Endothelial cell of umbilical vein (primary cell): ENCODE results near the gene UBE2E2. TPM values are rescaled to one million over a fixed set of nuclear protein-coding genes. Genes with fewer than 3 reads are reported as not detected.

ENCODE experiments used
- BruUV-seq: library from RNA; stranded (reverse); fragments of 400-500 nt; replicated peaks from 2 replicates; lab custom pipeline; 2021; lab: Mats Ljungman, UMichigan
- CTCF ChIA-PET: fragments of 300-600, 350-600 bp; sonication (Branson Sonifier 250); formaldehyde crosslinking; loops from one replicate; lab custom pipeline; 2021; ENCODE audit warnings: antibody characterized with exemption, inconsistent platforms; lab: Charles Lee
- POLR2A ChIA-PET: fragments of 300-600, 350-600 bp; sonication (Branson Sonifier 250); formaldehyde crosslinking; loops from one replicate; lab custom pipeline; 2021; ENCODE audit warnings: antibody characterized with exemption, inconsistent platforms; lab: Charles Lee
- DNase-seq: peaks from one replicate; pipeline ENCODE4 v3.0.0-alpha.2; 2011; ENCODE audit warnings: low read depth, low spot score
- FAIRE-seq: peaks from 2 replicates; lab custom pipeline; 2011; peaks lifted over from hg19 to GRCh38; lab: Jason Lieb, UNC
- H2AFZ ChIP-seq: 2 replicates; pipeline ENCODE4 v1.6.0; 2012; ENCODE audit warnings: low read depth, low read length, control low read depth, inconsistent platforms
- H3K27ac ChIP-seq: 2 replicates; pipeline ENCODE4 v1.5.1; 2011; ENCODE audit warnings: low read depth, mild to moderate bottlenecking, control low read depth, low read length, moderate library complexity; ENCODE audit not compliant: insufficient read depth
- H3K27me3 ChIP-seq, 2 experiments: 2 replicates each; pipeline versions ENCODE4 v1.6.0 to v1.6.1; 2011; ENCODE audit warnings: low read length in 2 of 2, mixed read lengths in 1 of 2; ENCODE audit not compliant: control insufficient read depth in 2 of 2, insufficient read depth in 2 of 2
- H3K36me3 ChIP-seq, 2 experiments: 2 replicates in 1 of 2; 3 replicates in 1 of 2; pipeline ENCODE4 v1.5.1; 2011; ENCODE audit warnings: low read length in 2 of 2, mild to moderate bottlenecking in 1 of 2, moderate library complexity in 1 of 2; ENCODE audit not compliant: control insufficient read depth in 2 of 2, insufficient read depth in 2 of 2; ENCODE audit errors: extremely low read depth in 1 of 2
- H3K4me1 ChIP-seq: 3 replicates; pipeline ENCODE4 v1.5.1; 2011; ENCODE audit warnings: mild to moderate bottlenecking, low read length; ENCODE audit not compliant: control insufficient read depth, insufficient read depth; ENCODE audit errors: extremely low read depth
- H3K4me2 ChIP-seq: 2 replicates; pipeline ENCODE4 v1.6.1; 2011; ENCODE audit warnings: low read length, control low read depth, mixed read lengths; ENCODE audit not compliant: insufficient read depth
- H3K4me3 ChIP-seq, 3 experiments: fragments of 200-600 bp in 1 of 3; sonication (generic), shearing (Covaris generic) in 1 of 3; replicated peaks in 1 of 3; 2 replicates each; pipeline ENCODE4 v1.5.1; 2011 to 2016; ENCODE audit warnings: control low read depth in 3 of 3, low read length in 3 of 3, mild to moderate bottlenecking in 2 of 3, inconsistent platforms in 1 of 3, low read depth in 1 of 3, moderate library complexity in 1 of 3; ENCODE audit not compliant: insufficient read depth in 1 of 3
- H3K79me2 ChIP-seq: 2 replicates; pipeline ENCODE4 v1.6.0; 2012; ENCODE audit warnings: low read length, inconsistent platforms; ENCODE audit not compliant: control insufficient read depth, insufficient read depth
- H3K9ac ChIP-seq: replicated peaks from 2 replicates; pipeline ENCODE3; 2011; ENCODE audit warnings: low read length, control low read depth; ENCODE audit not compliant: insufficient read depth; ENCODE audit errors: extremely low read depth
- H3K9me1 ChIP-seq: replicated peaks from 3 replicates; pipeline ENCODE4 v1.6.0; 2011; ENCODE audit warnings: mild to moderate bottlenecking, low read length; ENCODE audit not compliant: control insufficient read depth, insufficient read depth; ENCODE audit errors: extremely low read depth
- H3K9me3 ChIP-seq: replicated peaks from 2 replicates; pipeline ENCODE4 v1.5.1; 2012; ENCODE audit warnings: low read length, inconsistent platforms; ENCODE audit not compliant: control insufficient read depth, insufficient read depth
- H4K20me1 ChIP-seq: replicated peaks from 2 replicates; pipeline ENCODE3; 2011; ENCODE audit warnings: mild to moderate bottlenecking, low read length; ENCODE audit not compliant: control insufficient read depth, insufficient read depth; ENCODE audit errors: extremely low read depth
- CTCF ChIP-seq, 2 donors: IDR thresholded peaks; 1 replicate in 1 of 2; 2 replicates in 1 of 2; pipeline ENCODE4 v1.5.1; 2011; ENCODE audit warnings: low read length in 2 of 2, mild to moderate bottlenecking in 2 of 2, moderate library complexity in 2 of 2, control low read depth in 1 of 2, inconsistent platforms in 1 of 2, low read depth in 1 of 2; ENCODE audit not compliant: insufficient read depth in 1 of 2; ENCODE audit errors: extremely low read depth in 1 of 2
- EZH2 ChIP-seq: IDR thresholded peaks from 2 replicates; pipeline ENCODE4 v1.6.1; 2012; ENCODE audit warnings: borderline replicate concordance, low read depth, mild to moderate bottlenecking, moderate library complexity, low read length, inconsistent platforms; ENCODE audit not compliant: severe bottlenecking
- FOS ChIP-seq: IDR thresholded peaks from 2 replicates; pipeline ENCODE4 v1.6.1; 2011; ENCODE audit warnings: mild to moderate bottlenecking, low read length, moderate library complexity, borderline replicate concordance; ENCODE audit not compliant: insufficient read depth
- GATA2 ChIP-seq: IDR thresholded peaks from 2 replicates; pipeline ENCODE4 v1.7.0; 2011; ENCODE audit warnings: low read depth, mild to moderate bottlenecking, moderate library complexity, mixed read lengths, low read length; ENCODE audit not compliant: insufficient read length, insufficient read depth
- JUN ChIP-seq: IDR thresholded peaks from 2 replicates; pipeline ENCODE4 v1.6.1; 2011; ENCODE audit warnings: borderline replicate concordance, low read depth; ENCODE audit not compliant: insufficient read length, insufficient read depth
- MAX ChIP-seq: IDR thresholded peaks from 2 replicates; pipeline ENCODE4 v1.6.1; 2011; ENCODE audit not compliant: insufficient read depth, insufficient read length
- MYC ChIP-seq: IDR thresholded peaks from one replicate; pipeline ENCODE4 v1.6.1; 2011; ENCODE audit warnings: mild to moderate bottlenecking, low read depth, low read length
- POLR2A ChIP-seq: IDR thresholded peaks from 2 replicates; pipeline ENCODE4 v1.6.1; 2012; ENCODE audit warnings: low read depth, mild to moderate bottlenecking, control low read depth, low read length
- POLR2AphosphoS5 ChIP-seq: IDR thresholded peaks from 2 replicates; pipeline ENCODE4 v1.6.1; 2012; ENCODE audit warnings: low read depth, mild to moderate bottlenecking, control low read depth, low read length, moderate library complexity; ENCODE audit not compliant: insufficient read depth
- dilution Hi-C: fragments of 300-500 bp; cut with MboI; formaldehyde crosslinking; loops from one replicate; pipeline ENCODE4 v1.15.0; 2019; ENCODE audit warnings: low sequenced_read_pairs; ENCODE audit not compliant: extremely low pct_ligation_motif_present
- intact Hi-C: fragments of 100-400 bp; cut with micrococcal nuclease; formaldehyde crosslinking; loops from one replicate; pipeline ENCODE4 v1.10.0; 2022
- polyA plus RNA-seq, 4 experiments: library from polyadenylated mRNA; depleted of rRNA in 3 of 4; stranded (reverse) in 3 of 4; unstranded in 1 of 4; fragments of >200 nt; gene quantifications; 2 replicates each; pipeline versions ENCODE4 v1.2.1 to v1.2.3, GENCODE V29; 2011 to 2012; ENCODE audit warnings: missing spikeins in 1 of 4
- total RNA-seq: library from RNA; stranded (reverse); gene quantifications from 2 replicates; pipeline ENCODE4 v1.2.3, GENCODE V29; 2021

UBE2E2 gene
- total and polyA plus RNA-seq, 2 donors (not counting 3 experiments of a cell fraction or from before 2014, with no cell fraction given), result 37.0 to 45.4 TPM

GRCh38 chr3:23459465-23459864, 256.3 kb downstream of the UBE2E2 start:
- dilution Hi-C loops (no loop called here), intact Hi-C loops (no loop called here)
- no peaks in the 10 kb centered on the region for H3K9me3 ChIP-seq
- no peaks in the 10 kb centered on the region for H3K9me1 ChIP-seq
- no peaks in the 10 kb centered on the region for H3K36me3 ChIP-seq
- no TSS peak for BruUV-seq
- H4K20me1 ChIP-seq, result peaks cover 3% of the 10 kb centered on the region
- no peak overlapping the region for H3K4me2 ChIP-seq
- FAIRE-seq (no peak), DNase-seq (no peak)
- TF ChIP-seq MAX (no peak), MYC (no peak), FOS (no peak), EZH2 (no peak), JUN (no peak), POLR2AphosphoS5 (no peak), CTCF (IDR thresholded peaks at IDR 0.05; ENCODE audit: extremely low read depth in 1 of 2, insufficient read depth in 1 of 2, low read depth in 1 of 2, low read length in 2 of 2) (no peak), POLR2A (no peak), GATA2 (no peak)
- H3K4me3 ChIP-seq, result no peak overlapping the region
- no peaks in the 10 kb centered on the region for H3K4me1 ChIP-seq
- no peak overlapping the region for H3K27ac ChIP-seq
- ChIA-PET CTCF (interaction anchor here (0.6 kb wide), 1 partner anchor 25 kb away, joined by 3 read pairs; no protein-coding TSS in a partner anchor), POLR2A (no interaction called here)
- no peak overlapping the region for H2AFZ ChIP-seq
- H3K79me2 ChIP-seq, result no peaks in the 10 kb centered on the region
- no peak overlapping the region for H3K9ac ChIP-seq
- no peaks in the 10 kb centered on the region for H3K27me3 ChIP-seq
